Neural crest cell (in vitro differentiated cells): Measurements from ENCODE around the gene B9D2. TPM values are rescaled to one million over a fixed set of nuclear protein-coding genes. Genes with fewer than 3 reads are reported as not detected.

Experiments used
- DNase-seq: peaks from one replicate; pipeline ENCODE4 v3.0.0; 2021; ENCODE audit warnings: low read depth, mixed read lengths, low spot score
- H3K27ac Mint-ChIP-seq: one replicate; pipeline ENCODE4 v1.8.0; 2021; ENCODE audit warnings: mild to moderate bottlenecking, mixed read lengths; ENCODE audit not compliant: unreplicated experiment
- H3K27me3 Mint-ChIP-seq: 2 replicates; pipeline ENCODE4 v1.8.0; 2021; ENCODE audit warnings: low read depth, mild to moderate bottlenecking, mixed read lengths
- H3K36me3 Mint-ChIP-seq: 2 replicates; pipeline ENCODE4 v1.8.0; 2021; ENCODE audit warnings: low read depth, mild to moderate bottlenecking, mixed read lengths
- H3K4me1 Mint-ChIP-seq: 2 replicates; pipeline ENCODE4 v1.8.0; 2021; ENCODE audit warnings: mixed read lengths
- H3K4me3 Mint-ChIP-seq: one replicate; pipeline ENCODE4 v1.8.0; 2021; ENCODE audit warnings: mild to moderate bottlenecking, mixed read lengths
- H3K9me3 Mint-ChIP-seq: 2 replicates; pipeline ENCODE4 v1.8.0; 2021; ENCODE audit warnings: mixed read lengths
- CTCF ChIP-seq: fragments of 200-600 bp; sonication (generic); conservative IDR thresholded peaks from 2 replicates; pipeline ENCODE4 v1.5.0; 2021; ENCODE audit warnings: antibody characterized with exemption, mild to moderate bottlenecking
- total RNA-seq: library from RNA; stranded (reverse); gene quantifications from 2 replicates; pipeline ENCODE4 v1.2.1, GENCODE V29; 2021

B9D2 gene
- total RNA-seq, 1 donor from 2014 or later, result 13.8 TPM

GRCh38 chr19:41309180-41310032, 54.5 kb downstream of the B9D2 start:
- no peak for TF ChIP-seq CTCF
- Mint-ChIP-seq H3K4me1 (peaks cover 38% of the 10 kb centered on the region), H3K27ac (peak overlapping the region; percentile 98), H3K4me3 (peak overlapping the region; percentile 100), H3K36me3 (peaks cover 8% of the 10 kb centered on the region), H3K27me3 (peaks cover 9% of the 10 kb centered on the region), H3K9me3 (no peaks in the 10 kb centered on the region)
- no peak for DNase-seq

- Mint-ChIP-seq H3K4me3 (peak overlapping the region; percentile 100), H3K9me3 (no peaks in the 10 kb centered on the region), H3K36me3 (peaks cover 11% of the 10 kb centered on the region), H3K27ac (peak overlapping the region; percentile 10), H3K27me3 (peaks cover 9% of the 10 kb centered on the region), H3K4me1 (peaks cover 38% of the 10 kb centered on the region)
- peak; percentile 98 for DNase-seq
- TF ChIP-seq CTCF, result peak; percentile 97
Measured at GRCh38 chr19:41308450-41309179, 55.3 kb downstream of the B9D2 start.

DNA sequence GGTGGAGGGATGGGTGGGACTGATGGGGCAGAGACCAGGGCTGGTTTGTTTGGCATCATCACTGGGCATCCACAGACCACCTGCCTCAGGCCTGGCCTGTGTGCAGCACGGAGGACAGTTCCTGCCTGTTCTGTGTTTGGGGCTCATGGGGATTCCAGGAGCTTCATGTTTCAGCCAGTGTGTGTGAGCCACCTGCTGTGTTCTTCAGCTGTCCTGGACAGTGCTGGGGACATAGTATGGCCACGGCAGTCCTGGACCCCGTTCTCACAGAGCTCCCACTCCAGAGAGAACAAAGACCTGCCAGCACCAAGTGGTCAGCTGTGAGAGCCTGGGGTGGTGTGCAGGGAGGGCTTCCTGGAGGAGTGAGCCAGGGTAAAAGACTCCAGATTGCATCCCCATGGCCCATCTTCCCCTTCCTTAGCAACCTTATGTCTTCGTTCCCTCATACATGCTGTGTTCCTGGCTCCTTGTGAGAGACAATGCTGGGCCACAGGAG, 55.9 kb downstream of the B9D2 start:
- Mint-ChIP-seq H3K9me3 (no peaks in the 10 kb centered on the region), H3K36me3 (peaks cover 6% of the 10 kb centered on the region), H3K27me3 (peaks cover 9% of the 10 kb centered on the region), H3K4me3 (peak overlapping the region; percentile 100), H3K4me1 (peaks cover 33% of the 10 kb centered on the region), H3K27ac (no peak overlapping the region)
- DNase-seq, result no peak
- TF ChIP-seq CTCF, result no peak

DNA sequence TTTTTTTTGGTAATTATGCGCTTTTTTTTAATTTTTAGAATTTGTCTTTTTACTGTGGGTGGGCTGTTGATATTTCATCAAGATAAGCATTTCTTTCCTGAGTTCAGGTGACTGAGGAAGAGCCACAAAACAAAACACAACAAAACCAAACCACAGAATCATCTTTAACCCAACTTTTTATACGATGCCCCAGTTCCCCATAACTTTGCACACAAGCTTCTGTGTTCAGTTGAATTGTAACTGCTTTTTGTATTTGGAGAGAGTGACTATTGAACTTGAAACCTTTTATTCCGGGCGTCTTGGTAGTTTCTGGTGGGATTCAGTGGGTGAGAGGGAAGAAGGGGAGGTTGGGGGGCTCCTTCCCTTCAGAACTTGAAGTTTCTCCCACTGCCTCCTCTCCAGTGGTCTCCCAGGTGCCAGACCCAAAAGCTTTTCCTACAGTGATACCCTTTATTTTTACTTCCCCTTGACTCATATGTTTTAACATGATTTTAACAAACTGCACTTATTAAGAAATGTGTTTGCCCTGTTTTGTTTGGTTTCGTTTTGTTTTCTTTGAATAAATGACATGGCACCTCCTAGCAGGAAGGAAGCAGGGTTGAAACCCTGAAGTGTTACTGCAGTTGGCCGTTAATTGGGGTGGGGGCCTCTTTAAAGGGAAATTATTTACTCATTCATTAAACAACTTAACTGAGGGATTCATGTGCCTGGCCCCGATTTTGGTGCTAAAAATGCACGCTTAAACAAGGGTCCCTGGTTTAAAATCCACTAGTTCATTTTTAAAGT, 56.7 kb downstream of the B9D2 start:
- Mint-ChIP-seq H3K4me1 (peaks cover 33% of the 10 kb centered on the region), H3K9me3 (no peaks in the 10 kb centered on the region), H3K36me3 (peaks cover 5% of the 10 kb centered on the region), H3K27ac (no peak overlapping the region), H3K4me3 (no peak overlapping the region), H3K27me3 (peaks cover 9% of the 10 kb centered on the region)
- DNase-seq, result no peak
- TF ChIP-seq CTCF, result no peak
